HG03354 (cell line): ENCODE data around the gene G3BP2.
"Not testable (repeated sequence)": the region's sequence is repeated elsewhere in the genome, so short reads cannot be mapped to it uniquely, and the experiment has no call there.

Experiments
- ATAC-seq: cut with Tn5 transposase; IDR thresholded peaks from one replicate; pipeline ENCODE4 v1.9.1; 2021; ENCODE audit warnings: mild to moderate bottlenecking; ENCODE audit not compliant: unreplicated experiment, poor library complexity, severe bottlenecking

Gene G3BP2

DNA sequence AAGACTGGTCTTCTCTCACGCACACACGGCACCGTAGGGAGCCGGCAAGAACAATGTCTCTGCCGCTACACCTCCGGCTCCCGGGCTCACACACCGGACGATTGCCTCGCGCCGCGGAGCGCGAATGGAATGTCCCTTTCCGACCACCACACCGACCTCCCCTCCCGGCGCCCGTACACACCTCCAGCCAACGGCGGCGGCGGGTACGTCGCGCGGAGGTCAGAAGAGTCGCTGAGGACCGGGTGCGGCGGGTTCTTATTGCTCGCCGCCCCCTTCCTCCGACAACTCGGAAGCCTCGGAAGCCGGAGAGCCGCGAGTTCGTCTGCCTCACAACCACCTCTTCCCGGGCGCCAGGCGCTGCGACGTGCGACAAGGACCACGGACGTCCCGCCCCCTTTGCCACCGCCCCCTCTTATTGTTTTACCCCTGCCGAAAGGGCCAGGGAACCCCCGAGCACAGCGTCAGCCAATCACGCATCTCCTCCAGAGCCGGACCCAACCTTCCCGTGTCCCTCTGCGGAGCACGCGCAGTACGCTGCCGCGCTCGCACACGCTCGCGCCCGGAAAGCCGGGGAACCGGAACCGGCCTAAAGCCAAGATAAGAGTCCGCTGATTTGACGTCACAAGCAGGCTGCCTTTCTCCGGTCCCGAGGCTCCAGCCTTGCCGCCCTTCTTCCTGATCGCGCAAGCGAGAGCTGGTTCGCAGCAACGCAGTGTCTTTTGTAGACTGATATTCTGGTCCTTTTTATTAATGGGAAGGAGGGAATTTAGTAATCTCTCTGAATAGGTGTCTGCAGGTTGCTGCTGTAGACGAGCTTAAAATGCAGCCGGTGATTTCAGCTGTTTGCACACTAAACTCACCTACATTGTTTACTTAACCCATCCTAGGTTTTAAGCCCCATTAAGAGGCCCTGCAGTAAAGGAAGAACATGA lies at the start of gene G3BP2:
Gene G3BP2, minus strand, starts transcription at position 385 of the 932 bp plus-strand sequence. CDS start 11,386 bp downstream, outside the sequence.
- ATAC-seq, result peak; percentile 94

DNA sequence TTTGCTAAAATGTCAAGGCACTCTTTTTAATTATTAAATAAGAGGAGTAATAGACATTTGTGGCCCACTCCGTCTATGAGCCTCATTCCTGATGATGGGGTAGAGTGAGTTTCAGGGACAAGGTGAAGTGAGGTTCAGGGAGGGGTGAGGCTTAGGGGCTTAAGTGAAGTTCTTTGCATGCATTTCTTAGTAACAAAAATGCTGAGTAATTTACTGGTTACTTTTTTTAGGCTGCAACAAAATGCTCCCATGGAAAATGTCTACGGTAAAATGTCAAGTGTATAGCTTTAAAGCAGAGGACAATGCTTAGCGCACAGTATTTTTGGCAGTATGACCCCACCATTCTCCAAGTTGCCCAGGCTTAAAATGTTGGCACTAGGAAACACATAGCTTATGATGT lies 49.2 kb upstream of the G3BP2 start:
- no peak for ATAC-seq

DNA sequence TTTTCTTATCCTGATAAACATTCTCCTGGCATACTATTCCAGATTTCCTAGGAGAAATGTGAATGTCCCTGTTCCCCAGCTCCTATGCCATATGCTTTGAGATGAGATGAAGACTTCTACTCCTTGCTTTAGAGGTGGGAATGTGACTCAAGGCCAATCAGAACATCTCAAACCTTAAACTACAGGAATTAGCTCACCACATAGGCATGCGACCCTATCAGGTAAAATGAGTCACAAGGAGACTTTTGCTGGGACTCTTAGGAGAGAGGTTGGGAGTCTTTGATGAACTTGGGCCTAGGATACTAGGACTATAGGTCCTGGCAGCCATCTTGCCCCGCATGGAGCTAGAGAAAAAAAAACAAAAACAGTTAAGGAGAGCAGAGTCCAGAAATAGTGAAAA lies 45.3 kb upstream of the G3BP2 start:
- ATAC-seq, result no peak

DNA sequence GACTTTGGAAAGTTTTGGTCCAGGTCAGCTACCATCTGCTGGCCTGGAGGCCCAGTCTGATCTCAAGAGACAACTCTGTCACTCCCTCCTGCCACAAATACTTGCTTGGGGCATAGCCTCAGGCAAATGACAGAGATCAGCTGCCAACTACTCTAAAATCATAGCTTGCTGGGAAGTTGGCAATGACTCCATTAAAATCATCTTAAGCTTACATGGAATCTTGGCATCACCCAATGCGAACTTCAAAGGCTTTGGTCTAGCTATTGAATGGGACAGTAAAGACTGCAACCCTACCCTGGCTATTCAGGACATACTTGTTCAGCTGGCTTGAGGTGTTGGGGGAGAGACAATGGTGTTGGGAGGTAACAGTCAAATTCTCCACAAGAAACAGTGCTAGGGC lies 44.2 kb upstream of the G3BP2 start:
- no peak for ATAC-seq

DNA sequence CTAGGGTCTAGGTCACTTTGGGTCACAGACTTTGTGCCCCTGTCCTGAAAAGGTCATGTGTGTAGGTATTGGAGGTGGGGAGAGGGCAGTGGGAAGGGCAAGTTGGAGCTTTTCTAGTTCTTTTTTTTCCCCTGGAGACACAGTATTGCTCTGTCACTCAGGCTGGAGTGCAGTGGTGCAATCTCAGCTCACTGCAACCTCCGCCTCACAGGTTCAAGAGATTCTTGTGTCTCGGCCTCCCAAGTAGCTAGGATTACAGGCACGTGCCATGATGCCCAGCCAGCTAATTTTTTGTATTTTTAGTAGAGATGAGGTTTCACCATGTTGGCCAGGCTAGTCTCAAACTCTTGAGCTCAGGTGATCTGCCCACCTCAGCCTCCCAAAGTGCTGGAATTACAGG lies 42.8 kb upstream of the G3BP2 start:
- not testable (repeated sequence) for ATAC-seq

DNA sequence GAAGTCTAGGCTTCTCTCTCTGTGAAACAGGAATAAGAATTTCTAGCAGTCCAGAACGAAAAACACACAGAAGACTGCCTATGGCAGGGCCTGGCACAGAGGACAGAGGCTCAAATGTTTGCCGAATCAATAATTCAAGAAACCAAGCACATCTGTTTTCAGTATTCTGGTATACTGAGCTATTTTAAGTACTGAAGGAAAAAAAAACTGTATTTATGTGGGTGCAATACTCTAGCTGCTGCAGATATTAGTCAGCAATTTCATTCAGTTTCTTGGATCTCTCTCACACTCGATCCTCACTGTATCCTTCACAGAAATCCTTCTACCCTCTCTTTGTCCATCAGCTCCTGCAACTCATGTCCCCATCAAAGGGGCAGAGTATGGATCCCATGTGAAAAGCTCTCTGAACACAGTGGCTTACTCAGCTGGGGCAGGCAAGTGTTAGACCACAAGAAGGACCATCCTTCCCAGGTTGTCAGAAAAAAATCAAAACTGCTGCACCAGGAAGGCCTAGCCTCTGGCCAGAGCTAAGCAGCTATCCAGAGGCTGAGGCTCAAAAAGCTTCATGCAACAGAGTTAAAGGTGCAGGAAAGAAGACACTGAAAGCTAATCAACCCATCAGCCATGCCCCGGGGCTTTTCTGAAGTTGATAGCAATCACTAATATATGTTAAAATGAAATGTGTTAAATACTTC lies 42.0 kb upstream of the G3BP2 start:
- ATAC-seq, result no peak

DNA sequence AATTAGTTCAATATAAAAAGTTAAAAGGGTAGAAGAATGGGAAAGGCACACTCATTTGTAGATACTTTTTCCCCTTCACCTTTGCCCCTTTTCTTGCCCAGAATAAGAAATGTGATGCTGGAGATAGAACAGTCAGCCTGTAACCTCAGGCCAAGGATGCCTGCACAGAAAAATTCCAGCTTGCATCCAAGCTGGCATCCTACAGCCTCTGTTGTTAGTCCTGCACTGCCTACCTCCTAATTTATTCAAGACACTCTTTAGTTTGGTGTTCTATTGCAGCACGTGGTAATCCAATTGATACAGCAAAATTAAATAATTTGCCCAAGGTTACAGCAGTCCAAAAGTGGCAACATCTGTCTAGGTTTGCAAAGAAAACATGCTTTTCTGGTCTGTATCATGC lies 41.5 kb upstream of the G3BP2 start:
- ATAC-seq, result no peak

DNA sequence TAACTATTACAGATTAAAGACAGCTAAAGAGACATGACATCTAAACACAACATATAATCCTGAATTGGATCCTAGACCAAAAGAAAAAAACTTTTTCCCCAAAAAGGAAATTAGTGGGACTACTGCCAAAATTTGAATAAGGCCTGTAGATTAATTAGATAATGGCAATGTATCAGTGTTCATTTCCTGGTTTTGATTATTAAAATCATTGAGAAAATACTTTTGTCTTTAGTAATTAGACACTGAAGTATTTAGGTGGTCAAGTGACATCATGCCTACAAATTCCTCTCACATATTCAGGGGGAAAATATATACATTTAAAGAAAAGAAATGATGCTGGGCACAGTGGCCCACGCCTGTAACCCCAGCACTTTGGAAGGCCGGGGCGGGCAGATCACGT lies 40.8 kb upstream of the G3BP2 start:
- no peak for ATAC-seq

DNA sequence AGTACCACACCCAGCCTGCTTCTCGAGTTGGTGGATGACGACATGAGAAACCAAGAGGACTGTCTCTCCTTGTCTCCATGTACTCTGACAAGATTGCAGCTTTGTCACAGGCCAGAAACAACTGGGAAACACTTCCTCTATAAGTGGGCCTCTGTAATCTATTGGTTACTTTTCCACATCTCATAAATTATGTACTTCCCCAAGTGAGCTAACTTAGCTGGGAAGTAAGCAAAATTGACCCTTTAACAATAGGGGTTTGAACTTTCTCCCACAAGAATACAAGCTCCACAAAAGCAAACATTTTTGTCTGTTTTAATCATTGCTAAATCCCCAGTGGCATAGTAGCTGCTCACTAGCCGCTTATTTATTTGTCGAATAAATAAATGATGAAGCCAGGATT lies 37.0 kb upstream of the G3BP2 start:
- ATAC-seq, result no peak

DNA sequence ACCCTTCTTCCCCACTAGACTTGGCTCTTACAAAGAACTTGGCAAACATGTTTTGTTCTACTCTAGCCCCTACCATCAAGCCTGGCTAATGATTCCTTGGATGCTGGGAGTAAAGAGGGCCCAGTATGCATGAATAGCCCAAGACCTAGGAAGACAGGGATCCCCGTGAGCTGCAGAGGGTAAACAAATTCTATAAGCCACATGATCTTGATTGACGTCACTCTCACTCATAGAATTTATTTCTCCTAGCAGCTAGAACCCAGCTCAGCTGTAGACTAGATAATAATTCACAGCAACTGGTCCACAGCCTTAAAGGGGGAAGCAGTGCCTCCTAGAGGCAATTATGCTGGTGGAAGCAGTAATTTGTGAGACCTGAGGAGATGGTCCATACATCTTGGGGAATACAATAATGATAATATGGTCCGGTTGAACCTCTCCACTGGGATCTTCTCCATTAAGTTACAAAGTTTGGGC lies 35.0 kb upstream of the G3BP2 start:
- peak; percentile 88 for ATAC-seq

DNA sequence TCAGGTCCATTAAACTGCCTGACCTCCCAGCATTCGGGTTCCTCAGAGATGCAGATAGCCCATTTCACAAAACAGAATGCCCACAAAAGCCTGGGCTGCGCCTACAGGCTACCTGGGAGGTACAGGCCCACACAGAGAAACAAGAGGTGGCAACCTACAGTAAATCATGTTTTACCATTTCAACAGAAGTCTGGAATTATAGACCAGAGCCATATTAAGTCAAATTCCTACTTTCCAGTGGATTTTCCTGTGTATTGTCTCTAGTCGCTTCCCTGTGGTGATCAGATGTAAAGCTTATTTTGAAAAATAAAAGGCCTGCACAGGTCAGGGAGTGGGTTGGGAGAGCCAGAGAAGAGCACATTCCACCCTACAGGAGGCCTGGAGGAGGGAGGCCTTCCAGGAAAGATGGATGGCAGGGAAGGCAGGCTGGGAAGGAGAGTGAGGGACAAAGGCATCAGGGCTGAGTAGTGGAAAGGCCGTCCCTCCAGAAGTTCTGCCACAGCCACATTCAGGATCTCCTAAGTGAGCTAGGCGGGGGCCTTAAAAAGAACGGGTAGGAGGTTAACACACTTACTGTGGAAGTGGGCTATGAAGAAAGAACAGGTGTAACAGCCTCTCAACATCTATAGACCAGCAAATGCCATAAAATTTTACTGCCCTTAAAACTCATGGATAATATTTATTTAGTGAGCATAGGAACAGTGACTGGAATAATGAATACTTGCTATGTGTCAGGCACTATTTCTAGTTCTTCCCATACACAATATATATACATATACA lies 32.2 kb upstream of the G3BP2 start:
- no peak for ATAC-seq

DNA sequence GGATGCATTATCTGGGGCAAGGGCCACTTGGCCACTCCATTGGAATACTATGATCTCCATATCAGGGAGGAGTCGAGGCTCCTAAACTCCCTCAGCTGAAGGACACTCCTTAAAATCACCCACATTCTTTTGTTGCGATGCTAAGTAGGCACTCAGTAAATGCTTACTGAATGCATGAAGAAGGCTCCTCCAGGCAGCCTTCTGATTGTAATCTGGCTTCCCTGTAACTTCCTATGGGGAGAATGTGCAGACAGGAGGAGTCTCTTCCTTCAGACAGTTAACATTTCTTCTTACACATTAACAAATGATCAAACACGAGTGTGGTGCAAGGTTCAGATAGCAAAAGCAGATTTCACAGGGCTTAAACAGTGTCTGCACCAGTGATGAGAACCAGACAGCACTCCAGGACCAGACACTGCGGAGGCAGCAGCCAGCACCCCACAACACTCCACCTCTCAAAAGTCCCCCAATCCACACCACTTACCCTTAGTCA lies 29.8 kb upstream of the G3BP2 start:
- no peak for ATAC-seq

DNA sequence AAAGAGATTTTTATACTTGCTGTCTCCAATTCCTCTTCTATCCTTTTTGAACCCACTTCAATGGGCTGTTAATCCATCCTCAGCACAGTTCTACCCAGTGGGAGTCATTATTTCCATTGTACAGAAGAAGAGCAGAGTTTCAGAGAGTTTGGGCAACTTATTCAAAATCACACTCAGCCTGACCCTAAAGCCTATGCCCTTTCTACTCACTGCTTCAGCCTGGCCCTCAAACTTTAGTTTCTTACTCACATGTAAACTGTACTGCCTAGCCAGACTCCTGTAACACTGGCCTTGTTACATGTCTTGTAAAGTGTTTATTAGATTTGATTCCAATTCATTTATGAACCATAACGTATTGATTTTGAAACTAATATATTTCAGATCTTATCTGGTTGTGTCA lies 26.1 kb upstream of the G3BP2 start:
- peak; percentile 11 for ATAC-seq

DNA sequence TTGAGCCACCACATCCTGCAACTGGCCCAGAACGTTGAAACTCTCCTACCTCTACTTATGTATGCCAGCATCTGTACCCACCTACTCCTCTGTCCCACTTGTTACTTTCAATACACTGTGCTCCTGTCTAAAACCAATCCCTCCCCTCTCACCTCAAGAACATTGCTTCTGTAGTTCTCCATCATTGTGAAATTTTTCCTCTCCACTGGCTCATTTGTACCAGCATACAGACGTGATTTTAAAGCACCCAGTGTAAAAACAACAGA lies 25.7 kb upstream of the G3BP2 start:
- peak; percentile 49 for ATAC-seq

DNA sequence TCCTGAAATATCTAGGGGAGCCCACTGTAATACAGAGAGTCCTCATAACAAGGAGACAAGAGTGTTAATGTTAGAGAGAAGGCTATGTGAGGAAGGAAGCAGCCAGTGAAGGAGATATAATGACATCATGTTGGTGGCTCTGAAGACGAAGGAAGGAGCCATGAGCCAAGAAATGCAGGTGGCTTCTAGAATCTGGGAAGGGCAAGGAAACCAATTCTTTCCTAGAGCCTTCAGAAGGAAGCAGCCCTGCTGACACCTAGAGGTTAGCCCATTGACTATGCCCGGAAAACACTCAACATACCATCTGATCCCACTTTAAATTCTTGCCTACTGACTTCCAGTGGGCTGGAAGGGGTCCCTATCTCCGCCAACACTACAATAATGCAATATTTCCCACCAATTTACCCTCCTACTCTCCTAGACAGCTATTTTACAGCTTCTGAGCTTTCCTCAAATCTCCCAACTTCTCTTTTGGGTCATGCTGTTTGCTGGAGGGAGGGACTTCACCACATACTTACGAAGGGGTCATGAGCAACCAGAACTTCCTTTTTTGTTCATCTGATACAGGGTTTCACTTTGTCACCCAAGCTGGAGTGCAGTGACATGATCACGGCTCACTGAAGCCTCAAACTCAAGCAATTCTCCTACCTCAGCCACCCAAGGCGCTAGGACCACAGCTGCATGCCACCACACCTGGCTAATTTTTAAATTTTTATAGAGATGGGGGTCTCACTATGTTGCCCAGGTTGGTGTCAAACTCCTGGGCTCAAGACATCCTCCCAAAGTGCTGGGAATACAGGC lies 25.2 kb upstream of the G3BP2 start:
- ATAC-seq, result peak; percentile 91

DNA sequence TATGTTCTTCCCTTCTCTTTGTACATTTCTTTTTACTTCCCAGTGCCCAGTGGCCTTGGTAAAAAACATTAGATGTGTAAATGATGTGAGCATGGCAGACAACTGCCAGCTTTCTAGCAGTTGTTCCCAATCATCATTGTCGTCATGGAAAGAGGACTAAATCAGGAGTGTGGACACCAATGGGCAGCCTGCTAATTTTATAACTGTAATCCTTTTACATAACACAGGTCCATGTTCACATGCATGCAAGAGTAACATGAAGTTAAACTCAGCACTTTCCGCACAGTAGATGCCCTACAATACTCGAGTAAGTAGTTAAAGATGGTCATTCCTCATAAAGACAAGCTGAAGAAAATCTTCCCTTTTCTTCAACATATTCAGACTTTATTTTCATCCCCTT lies 23.4 kb upstream of the G3BP2 start:
- no peak for ATAC-seq

DNA sequence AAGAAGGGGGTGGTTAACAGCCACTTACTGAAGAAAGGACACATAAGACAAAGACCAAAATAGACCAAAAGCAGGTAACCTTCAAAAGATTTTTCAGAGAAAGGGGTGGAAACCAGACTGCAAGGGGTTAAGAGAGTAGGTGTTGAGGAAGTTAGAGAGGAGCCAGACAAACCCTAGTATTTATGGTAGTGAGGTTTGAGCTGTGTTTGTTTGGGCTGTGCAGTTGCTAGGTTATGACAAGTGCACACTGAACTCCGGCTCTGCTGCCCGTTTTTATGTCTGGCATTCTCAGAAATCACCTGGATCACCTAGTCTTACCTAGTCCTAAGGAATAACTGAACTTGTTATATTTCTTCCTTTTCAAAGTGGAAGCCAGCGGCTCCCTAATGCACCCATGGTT lies 22.9 kb upstream of the G3BP2 start:
- ATAC-seq, result no peak

DNA sequence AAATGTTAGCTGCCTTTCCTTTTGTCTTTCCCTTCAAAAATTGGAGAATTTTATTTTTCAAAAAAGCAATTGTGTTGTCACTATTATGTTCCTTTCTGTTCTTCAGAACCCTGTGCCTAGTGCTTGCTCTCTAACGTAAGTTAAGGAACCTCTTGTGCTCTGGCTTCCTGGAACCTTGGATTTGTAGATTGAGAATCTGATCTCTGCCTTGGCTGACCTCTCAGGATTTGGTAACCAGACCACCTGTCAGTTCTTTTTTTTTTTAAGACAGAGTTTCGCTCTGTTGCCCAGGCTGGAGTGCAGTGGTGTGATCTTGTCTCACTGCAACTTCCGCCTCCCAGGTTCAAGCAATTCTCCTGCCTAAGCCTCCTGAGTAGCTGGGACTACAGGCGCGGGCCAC lies 18.9 kb upstream of the G3BP2 start:
- ATAC-seq, result not testable (repeated sequence)

DNA sequence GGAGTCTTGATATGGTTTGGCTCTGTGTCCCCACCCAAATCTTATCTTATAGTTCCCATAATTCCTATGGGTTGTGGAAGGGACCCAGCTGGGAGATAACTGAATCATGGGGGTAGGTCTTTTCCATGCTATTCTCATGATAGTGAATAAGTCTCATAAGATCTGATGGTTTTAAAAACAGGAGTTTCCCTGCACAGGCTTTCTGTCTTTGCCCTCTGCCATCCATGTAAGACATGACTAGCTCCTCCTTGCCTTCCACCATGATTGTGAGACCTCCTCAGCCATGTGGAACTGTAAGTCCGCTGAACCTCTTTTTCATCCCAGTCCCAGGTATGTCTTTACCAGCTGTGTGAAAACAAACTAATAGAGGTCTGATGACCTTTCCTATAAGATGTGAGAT lies 13.9 kb upstream of the G3BP2 start:
- ATAC-seq, result not testable (repeated sequence)

DNA sequence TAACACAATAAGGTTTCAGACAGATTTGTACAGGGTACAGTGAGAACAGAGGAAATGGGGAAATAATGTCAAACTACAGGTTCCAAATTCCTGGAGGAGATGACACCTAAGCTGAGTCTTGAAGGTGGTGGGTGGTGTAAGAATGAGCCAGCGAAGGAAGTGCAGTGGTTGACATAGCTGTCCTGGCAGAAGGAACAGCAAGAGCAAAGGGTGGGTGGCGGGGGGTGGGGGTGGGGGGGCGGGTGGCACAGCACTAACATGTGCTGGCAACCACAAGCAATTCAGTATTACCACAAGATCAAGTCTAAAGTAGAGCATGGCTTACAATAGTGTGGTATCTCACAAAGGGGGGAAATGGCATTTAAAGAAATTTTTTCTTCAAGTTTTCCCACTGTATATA lies 13.1 kb upstream of the G3BP2 start:
- no peak for ATAC-seq
